Endometrium (tissue), 2 donors: ENCODE data around the gene CHRND.
"Not testable (repeated sequence)": the region's sequence is repeated elsewhere in the genome, so short reads cannot be mapped to it uniquely, and the experiment has no call there.

Experiments used
- FAIRE-seq: peaks from 2 replicates; lab custom pipeline; 2012; peaks lifted over from hg19 to GRCh38; lab: Jason Lieb, UNC
- donor health status: control.
- donor health status: control.

Gene CHRND

DNA sequence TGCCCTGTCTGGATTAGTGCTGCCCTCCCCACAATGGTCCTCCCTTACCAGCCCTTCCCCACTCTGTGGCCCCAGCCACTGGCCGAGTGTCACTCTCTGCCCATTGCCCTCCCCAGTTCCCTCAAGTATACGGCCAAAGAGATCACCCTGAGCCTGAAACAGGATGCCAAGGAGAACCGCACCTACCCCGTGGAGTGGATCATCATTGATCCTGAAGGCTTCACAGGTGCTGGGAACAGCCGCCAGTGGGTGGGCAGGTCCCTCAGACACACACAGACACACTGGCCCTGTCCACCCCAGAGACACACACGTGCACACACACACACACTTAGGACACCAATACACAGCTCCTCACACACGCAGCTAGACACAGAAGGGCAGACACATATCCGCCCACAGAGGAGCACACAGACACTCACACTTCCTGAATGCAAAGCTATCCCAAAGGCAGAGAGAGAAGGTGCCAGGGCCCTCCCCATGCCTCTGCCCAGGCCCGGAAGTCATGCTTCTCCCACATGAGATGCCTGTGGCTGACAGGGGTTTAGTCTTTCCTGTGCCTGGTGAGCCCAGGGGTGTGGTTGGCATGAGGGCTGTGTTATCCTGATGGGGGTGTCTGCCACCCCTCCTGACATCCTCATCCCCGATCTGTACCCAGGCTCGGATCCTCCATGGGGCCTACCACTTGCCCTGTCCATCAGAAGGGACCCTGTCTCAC is 2.9 kb downstream of the CHRND start:
- FAIRE-seq = no peak

DNA sequence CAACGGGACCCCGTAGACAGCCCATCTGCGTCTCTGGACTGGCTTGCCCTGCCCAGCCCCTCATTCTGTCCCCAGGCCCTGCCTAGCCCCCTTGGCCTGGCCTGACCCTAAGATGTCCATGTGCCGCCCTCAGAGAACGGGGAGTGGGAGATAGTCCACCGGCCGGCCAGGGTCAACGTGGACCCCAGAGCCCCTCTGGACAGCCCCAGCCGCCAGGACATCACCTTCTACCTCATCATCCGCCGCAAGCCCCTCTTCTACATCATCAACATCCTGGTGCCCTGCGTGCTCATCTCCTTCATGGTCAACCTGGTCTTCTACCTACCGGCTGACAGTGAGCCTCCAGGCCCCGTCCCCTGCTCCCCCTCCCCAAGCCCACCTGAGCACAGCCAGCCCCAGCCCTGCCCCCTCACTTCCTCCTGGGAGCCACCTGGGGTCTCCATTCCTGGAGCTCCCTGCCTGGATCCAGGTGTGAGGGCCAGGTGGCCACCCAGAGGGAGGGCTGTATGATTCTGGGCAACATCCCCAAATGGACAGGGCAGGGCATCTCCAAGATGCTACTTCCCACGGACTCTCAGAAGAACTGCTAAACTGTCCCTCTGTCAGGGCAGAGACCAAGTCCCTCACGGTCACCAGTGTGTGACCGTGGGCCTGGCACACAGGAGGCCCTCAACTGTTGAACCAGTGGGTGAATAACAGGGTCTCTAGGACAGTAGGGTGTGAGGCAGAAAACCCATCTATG is 4.0 kb downstream of the CHRND start:
- FAIRE-seq = no peak

DNA sequence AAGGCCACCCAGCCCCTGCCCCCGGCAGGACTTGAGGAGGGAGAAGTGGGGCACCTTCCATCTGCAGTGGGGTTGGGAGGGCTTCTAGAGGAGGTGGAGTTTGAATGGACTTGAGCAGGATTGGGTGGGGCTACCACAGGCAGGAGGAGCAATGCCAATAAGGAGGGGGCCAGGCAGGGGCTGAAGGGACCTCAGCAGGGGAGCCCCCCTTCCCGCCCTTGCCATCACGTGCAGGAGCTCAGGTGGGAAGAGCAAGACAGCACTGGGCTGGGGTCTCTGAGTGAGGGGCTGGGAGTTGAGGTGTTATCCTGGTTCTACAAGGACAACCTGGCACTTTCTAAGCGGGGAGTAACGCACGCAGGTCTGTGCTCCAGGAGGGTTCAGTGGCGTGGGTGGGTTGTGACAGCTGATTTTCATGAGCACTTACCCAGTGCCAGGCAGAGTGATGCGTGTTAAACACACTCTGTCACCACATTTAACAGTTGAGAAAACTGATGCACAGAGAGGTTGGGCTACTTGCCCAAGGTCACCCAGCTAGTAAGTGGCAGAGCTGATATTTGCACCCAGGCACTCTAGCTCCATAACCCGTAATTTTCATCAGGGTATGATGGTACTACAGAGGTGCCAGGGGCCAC is 4.8 kb downstream of the CHRND start:
- FAIRE-seq = no peak

DNA sequence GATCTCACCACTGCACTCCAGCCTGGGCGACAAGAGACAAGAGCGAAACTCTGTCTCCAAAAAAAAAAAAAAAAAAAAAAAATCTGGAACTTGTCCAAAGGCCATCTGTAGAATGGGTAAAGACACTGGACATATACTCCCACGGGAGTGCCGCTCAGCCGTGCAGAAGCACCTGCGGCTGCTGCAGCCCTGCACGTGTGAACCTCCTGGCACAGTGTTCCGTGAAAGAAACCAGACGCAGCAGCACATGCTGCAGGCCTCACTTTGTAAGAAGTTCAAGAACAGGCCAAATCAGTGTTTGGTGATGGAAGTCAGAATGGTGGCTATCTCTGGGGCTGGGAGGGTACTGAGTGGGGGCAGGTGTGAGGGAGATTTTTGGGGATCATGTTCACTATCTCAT is 6.5 kb downstream of the CHRND start:
- no peak for FAIRE-seq

DNA sequence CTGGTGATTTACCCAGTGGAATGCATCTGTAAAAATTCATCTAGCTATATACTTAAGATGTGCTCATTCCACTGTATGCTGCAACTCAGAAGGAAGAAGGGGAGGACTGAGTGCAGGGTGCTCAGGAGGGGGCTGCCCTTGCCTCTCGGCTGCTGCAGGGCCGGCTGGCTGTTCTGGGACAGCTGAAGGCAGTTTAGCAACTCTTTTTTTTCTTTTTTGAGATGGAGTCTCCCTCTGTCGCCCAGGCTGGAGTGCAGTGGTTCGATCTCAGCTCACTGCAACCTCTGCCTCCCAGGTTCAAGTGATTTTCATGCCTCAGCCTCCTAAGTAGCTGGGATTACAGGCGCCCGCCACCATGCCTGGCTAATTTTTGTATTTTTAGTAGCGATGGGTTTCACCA is 6.9 kb downstream of the CHRND start:
- not testable (repeated sequence) for FAIRE-seq

DNA sequence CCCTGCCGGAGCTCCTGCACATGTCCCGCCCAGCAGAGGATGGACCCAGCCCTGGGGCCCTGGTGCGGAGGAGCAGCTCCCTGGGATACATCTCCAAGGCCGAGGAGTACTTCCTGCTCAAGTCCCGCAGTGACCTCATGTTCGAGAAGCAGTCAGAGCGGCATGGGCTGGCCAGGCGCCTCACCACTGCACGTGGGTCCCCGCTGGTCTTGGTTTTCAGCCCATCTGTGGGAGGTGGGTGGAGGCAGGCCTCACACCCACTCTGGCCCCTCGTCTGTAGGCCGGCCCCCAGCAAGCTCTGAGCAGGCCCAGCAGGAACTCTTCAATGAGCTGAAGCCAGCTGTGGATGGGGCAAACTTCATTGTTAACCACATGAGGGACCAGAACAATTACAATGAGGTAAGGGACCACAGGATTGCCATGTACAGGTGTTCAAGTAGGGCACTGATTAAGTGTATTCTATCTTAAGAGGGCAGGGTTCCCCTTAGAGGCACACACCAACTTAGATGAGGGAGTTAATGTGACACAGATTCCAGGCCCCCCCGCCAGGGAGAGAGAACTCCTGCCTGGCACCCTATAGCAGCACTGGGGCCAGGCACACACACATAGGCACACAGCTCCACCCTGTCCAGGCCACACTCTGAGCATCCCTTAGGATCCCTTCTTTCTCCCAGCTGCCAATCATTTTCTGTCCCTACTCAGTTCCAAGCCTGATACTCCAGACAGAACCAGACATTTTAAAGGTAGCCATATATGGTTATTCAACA is 8.2 kb downstream of the CHRND start:
- no peak for FAIRE-seq

DNA sequence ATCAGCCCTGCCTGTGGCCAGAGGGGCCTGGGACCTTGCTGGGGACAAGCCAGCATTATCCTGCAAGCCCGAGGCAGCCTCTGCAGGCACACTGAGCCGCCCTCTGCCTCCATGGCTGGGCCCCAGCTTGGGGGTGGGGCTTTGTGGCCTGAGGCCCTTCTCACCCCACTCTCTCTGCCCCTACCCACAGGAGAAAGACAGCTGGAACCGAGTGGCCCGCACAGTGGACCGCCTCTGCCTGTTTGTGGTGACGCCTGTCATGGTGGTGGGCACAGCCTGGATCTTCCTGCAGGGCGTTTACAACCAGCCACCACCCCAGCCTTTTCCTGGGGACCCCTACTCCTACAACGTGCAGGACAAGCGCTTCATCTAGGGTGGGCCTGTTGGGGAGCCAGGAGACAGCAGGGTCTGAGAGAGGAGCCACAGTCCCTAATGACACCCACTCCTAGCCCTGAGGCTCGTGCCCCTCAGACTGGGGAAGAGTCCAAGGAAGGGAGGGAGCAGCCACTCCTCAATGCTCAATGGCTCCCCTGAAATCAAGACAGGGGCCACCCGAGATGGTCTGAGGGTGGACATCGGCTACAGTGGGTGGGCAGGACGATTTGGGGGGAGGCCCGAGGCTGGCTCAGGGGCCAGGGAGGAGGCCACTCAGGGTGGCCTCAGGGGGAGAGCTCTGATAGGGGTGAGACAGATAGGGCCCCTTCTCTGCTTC is 9.1 kb downstream of the CHRND start:
- FAIRE-seq = no peak

DNA sequence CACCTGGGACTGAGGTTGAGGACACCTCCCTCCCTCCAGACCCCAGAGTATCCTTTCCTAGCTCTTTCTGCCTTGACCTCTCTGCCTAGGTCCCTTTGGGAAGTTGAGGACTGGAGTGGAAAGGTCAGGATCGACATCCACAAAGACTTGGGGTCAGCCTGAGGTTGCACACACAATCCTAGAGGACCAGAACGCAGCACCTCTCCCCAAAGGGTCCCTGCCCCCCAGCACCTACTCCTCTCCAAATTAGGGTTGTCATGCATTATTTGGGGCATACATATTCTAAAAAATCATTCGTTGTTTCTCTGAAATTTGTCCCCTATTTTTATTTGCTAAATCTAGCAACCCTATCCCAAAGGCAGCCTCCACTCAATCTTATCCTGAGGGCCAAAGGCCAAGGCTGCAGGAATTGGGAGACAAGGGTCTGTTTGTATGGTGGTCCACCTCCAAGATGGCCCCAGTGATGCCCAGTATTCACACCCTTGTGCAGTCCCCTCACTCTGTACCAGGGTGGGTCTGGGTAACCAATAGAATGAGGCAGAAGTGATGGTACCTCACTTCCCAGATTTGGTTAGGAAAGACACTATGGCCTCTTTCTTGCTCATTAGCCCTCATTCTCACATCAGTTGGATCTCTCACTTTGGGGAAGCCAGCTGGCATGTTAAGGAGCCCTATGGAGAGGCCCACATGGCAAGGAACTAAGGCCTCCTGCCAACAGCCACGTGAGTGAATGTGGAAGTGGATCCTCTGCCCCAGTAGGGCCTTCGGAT is 10.0 kb downstream of the CHRND start:
- no peak for FAIRE-seq

DNA sequence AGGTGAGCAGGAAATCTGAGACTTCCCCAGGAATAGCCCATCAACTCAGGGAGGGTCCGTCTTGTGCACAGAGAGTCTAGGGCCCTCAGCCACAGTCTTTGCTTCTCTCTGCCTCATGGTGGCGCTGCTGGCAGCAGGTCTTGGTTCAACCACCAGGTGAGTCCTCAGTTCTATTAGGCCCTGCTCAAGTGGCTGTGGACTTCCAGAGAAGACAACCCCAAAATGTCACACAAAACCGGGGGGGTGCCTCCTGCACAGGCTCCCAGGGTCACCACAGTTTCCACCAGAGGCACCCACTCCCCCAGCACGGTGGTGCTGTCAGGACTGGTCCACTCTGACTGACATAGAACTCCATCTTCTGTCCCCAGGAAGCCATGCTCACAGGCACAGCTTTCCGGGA is 11.1 kb downstream of the CHRND start:
- FAIRE-seq = no peak

DNA sequence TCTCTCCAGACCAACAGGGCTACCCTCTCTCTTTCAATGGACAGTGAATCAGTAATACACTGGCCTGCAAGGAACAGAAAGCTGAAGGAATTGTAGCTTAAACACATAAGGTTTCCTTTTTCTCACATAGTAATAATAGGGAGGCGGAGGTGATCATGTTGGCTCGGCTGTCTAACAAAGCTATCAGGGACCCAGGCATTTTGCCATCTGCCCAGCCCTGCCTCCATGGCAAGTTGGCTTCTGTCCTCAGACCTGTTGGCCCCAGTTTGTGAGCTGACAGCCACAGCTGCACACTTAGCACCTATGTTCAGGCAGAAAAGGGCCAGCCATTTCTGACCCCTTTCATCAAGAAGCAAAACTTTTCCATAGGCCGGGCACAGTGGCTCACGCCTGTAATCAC is 11.5 kb downstream of the CHRND start:
- FAIRE-seq = no peak

DNA sequence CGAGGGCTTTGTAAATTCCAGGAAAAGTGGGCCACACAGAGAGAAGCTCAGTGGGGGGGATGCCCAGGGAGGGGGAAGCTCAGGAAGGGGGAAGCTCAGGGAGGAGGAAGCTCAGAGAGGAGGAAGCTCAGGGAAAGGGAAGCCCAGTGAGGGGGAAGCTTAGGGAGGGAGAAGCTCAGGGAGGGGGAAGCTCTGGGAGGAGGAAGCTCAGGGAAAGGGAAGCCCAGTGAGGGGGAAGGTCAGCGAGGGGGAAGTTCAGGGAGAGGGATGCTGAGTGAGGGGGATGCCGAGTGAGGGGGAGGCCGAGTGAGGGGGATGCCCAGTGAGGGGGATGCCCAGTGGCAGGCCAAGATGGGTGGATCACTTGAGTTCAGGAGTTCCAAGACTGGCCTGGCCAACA is 12.7 kb downstream of the CHRND start:
- no peak for FAIRE-seq

DNA sequence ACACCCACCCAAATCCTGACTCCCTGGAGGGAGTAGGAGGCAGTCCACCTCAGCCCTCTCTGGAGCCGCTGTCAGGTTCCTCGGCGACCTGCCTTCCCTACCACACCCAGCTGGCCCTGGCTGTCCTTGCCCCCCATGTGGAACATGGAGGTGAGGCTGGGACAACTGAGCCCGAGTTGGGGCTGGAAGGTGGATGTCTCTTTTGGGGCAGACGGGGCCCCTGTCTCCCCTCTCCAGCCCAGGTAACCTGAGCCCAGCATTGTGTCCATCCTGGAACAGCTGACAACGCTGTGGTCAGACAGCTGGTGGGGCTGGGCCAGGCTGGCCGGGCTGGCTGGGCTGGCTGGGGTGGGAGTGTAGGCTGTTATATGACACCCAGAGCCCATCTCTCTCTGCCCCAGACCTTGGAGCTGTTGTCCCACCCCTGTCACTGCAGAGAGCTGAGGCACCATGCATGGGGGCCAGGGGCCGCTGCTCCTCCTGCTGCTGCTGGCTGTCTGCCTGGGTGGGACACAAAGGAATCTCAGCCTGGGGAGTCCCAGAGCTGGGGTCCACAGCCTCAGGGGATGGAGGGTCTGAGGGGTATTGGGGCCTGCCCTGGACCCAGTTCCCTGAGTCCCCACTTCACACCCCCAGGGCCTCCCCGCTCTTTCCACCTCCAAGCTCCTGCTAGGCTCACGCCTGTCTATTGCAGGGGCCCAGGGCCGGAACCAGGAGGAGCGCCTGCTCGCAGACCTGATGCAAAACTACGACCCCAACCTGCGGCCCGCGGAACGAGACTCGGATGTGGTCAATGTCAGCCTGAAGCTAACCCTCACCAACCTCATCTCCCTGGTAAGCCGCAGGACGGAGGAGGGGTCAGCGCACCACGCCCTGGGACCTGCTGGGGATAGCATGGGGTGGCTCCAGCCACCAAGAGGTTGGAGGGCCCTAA is 13.6 kb downstream of the CHRND start, which contains the start of gene CHRNG:
CHRNG (plus strand) TSS at position 395 of the 934 bp plus-strand sequence; CDS start at position 451, 56 bp downstream.
- FAIRE-seq = no peak

DNA sequence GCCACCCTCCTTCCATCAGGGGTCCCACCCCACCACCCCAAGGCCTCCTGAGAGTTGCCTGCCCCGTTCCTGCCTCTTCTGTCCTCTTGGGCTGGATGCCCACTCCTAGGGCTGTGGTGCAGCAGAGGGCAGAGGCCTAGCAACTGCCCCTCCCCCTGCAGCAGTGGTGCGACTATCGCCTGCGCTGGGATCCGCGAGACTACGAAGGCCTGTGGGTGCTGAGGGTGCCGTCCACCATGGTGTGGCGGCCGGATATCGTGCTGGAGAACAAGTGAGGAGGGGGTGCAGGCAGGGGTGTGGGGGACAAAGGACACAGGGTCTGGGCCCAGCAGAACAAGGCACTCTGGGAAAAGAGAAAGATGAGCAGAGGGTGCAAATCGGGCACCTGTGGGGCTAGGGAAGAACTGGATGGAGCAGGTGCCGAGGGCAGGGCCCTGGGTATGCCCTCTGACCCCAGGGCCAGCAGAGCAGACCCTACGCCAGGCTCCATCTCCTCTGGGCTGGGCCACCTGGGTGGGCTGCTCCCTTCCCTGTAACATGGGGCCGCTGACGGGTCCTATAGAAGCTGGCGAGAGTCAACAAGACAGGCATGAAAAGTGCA is 14.6 kb downstream of the CHRND start:
- FAIRE-seq = no peak

DNA sequence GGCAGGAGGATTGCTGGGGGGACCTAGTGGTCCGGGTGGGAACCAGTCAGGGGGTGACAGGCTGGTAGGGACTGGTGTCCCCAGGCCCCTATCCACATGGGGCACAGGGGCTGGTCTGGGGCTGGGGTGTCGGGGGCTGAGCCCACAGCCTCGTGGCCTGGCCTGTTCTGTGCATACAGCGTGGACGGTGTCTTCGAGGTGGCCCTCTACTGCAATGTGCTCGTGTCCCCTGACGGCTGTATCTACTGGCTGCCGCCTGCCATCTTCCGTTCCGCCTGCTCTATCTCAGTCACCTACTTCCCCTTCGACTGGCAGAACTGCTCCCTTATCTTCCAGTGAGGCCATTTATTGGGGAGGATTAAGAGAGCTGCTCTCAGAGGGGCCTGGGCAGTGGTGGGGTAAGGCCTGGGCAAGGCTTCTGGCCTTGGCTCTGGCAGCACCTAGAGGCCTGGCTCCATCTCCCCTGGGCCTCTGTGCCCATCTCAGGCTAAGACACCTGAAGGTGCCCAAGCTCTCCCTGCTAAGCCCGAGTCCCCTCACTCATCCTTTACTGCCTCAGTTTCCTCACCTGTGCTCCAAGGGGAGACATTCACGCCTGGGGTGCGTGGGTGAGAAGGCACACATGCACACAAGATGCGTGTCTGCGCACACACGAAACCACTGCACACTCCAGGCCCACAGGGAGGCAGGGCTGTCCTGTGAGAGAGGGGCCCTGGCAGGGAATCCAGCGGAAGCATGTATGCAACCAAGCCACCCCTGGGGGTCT is 15.4 kb downstream of the CHRND start:
- no peak for FAIRE-seq

DNA sequence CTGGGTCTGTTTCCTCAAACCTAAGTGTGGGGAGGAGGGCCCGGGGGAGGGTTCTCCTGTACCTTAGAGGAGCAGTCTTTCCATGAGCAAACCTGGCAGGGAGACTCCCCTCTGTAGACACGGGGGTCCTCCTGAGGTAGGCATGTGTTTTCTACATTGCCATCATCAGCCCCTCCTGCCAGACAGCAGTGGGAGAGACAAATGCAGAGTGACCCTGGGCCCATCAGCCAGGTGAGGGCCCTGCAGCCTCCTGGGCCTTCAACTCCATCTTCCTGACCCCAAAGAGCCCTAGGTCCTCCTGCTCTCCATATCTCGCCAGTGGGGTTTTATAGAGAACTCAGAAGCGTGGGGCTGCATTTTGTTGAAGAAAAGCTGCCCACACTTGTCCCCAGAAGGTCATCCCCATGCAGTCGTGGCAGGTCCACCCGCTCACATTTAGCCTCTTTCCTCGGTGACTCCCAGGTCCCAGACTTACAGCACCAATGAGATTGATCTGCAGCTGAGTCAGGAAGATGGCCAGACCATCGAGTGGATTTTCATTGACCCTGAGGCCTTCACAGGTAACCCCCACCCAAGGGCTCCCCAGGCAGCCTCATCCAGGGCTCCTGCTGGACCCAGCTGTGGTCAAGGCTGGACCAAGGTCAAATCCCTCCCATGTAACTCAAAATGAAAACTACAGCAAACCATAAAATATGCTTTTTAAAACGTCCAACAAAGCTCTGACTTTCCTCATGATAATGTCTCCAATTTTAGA is 16.2 kb downstream of the CHRND start:
- FAIRE-seq = no peak

DNA sequence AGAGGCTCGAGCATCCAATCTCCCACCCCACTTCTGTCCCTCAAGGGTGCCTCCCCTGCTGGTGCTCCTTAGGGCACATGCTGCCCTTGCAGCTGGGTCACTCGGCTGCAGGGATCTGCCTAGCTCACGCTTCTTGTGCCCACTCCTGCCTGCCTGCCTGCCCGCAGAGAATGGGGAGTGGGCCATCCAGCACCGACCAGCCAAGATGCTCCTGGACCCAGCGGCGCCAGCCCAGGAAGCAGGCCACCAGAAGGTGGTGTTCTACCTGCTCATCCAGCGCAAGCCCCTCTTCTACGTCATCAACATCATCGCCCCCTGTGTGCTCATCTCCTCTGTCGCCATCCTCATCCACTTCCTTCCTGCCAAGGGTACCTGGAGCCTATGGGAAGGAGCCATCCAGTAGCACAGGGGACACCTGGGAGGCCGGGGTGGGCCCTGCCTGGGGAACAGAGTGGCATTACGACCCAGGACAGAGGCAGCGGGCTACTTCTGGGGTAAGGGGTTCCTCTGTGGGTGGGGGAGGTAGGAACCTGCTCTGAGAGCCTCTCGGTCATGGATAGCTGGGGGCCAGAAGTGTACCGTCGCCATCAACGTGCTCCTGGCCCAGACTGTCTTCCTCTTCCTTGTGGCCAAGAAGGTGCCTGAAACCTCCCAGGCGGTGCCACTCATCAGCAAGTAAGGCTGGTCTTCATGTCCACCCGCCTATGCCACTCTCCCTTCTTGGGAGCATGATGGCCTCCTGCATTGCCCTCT is 16.9 kb downstream of the CHRND start:
- FAIRE-seq = no peak

DNA sequence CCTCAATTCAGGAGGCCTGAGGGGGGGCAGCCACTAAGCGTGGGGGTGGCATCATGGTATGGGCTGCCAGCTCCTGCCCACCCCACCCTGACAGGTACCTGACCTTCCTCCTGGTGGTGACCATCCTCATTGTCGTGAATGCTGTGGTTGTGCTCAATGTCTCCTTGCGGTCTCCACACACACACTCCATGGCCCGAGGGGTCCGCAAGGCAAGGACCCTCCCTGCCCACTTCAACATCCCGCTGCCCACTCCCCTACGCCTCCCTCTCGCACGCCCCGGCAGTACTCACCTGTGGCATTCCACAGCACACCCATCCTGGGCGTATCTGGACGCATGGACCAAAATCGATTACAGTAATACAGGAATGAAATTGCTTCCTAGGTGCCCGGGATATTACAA is 17.5 kb downstream of the CHRND start:
- no peak for FAIRE-seq
